Spleen (tissue), 11 donors: Measurements from ENCODE around the gene RAD52. TPM values are rescaled to one million over a fixed set of nuclear protein-coding genes. Genes with fewer than 3 reads are reported as not detected.
A peak's percentile ranks its signal among the peaks of the same experiment; 100 is the strongest.

Experiments used
- DNase-seq: peaks from one replicate; pipeline ENCODE4 v3.0.0-alpha.2; 2020
- H3K27ac ChIP-seq, 8 donors: fragments of 200-600 bp; sonication (generic) in 7 of 8; 1 replicate in 4 of 8; 2 replicates in 4 of 8; pipeline versions ENCODE4 v1.5.0 to v1.8.0; 2016 to 2021; ENCODE audit warnings: inconsistent platforms in 4 of 8, mild to moderate bottlenecking in 4 of 8, moderate library complexity in 1 of 8
- H3K27me3 ChIP-seq, 7 donors: fragments of 200-600 bp; sonication (generic) in 6 of 7; replicated peaks in 1 of 7; 1 replicate in 4 of 7; 2 replicates in 3 of 7; pipeline versions ENCODE4 v1.5.0 to v1.8.0; 2016 to 2021; ENCODE audit warnings: inconsistent platforms in 3 of 7, mild to moderate bottlenecking in 1 of 7
- H3K36me3 ChIP-seq, 6 donors: fragments of 200-600 bp; sonication (generic) in 5 of 6; 1 replicate in 4 of 6; 2 replicates in 2 of 6; pipeline versions ENCODE4 v1.5.0 to v1.8.0; 2016 to 2021; ENCODE audit warnings: inconsistent platforms in 2 of 6
- H3K4me1 ChIP-seq, 6 donors: fragments of 200-600 bp; sonication (generic) in 5 of 6; 1 replicate in 3 of 6; 2 replicates in 3 of 6; pipeline versions ENCODE4 v1.5.0 to v1.8.0; 2016 to 2021; ENCODE audit warnings: inconsistent platforms in 3 of 6
- H3K4me3 ChIP-seq, 8 donors: fragments of 200-600 bp; sonication (generic) in 7 of 8; 1 replicate in 4 of 8; 2 replicates in 4 of 8; pipeline versions ENCODE4 v1.5.0 to v1.8.0; 2016 to 2021; ENCODE audit warnings: inconsistent platforms in 4 of 8, mild to moderate bottlenecking in 4 of 8, moderate library complexity in 2 of 8
- H3K9me3 ChIP-seq, 8 donors: fragments of 200-600 bp; sonication (generic) in 7 of 8; 1 replicate in 4 of 8; 2 replicates in 4 of 8; pipeline versions ENCODE4 v1.5.0 to v1.8.0; 2016 to 2021; ENCODE audit warnings: inconsistent platforms in 4 of 8
- POLR2A ChIP-seq, 3 donors: fragments of 450-650 bp; IDR thresholded peaks; one replicate each; pipeline ENCODE4 v1.5.1; 2017; ENCODE audit warnings: antibody characterized with exemption in 3 of 3, mild to moderate bottlenecking in 1 of 3
- POLR2AphosphoS5 ChIP-seq, 3 donors: sonication (generic); formaldehyde crosslinking; IDR thresholded peaks; one replicate each; pipeline ENCODE4 v1.5.1; 2017; ENCODE audit warnings: antibody characterized with exemption in 3 of 3
- WGBS, 5 donors: extraction: QIAGEN DNeasy Blood & Tissue Kit in 3 of 5; methylation state at CpG; one replicate each; pipeline versions ENCODE4 v1.1.5 to v1.1.7; 2013 to 2018; 5-methylcytosine and 5-hydroxymethylcytosine counted together
- intact Hi-C: fragments of 100-400 bp; cut with DNase I; formaldehyde crosslinking; loops from one replicate; pipeline ENCODE4 v1.15.0; 2023; ENCODE audit warnings: low total_unique reads
- polyA plus RNA-seq, 3 donors: library from polyadenylated mRNA; stranded (reverse); fragments of 200-250 nt; gene quantifications; one replicate each; pipeline ENCODE4 v1.2.1, GENCODE V29; 2013
- total RNA-seq, 7 donors: library from RNA; depleted of rRNA in 3 of 7; stranded (reverse); fragments of >200 nt in 3 of 7; fragmentation: NEBNext Ultra II Directional in 4 of 7; extraction: Animal tissue kit (Norgen Biotek cat#: 25700) in 4 of 7; gene quantifications; one replicate each; pipeline versions ENCODE4 v1.1.0 to v1.2.1, GENCODE V29; 2016 to 2021
- TF ChIP-seq, protein P1 (sequence below), 11 experiments: fragments of 200-600 bp in 7 of 11; fragments of 450-650 bp in 4 of 11; sonication (generic) in 4 of 11; IDR thresholded peaks in 8 of 11; conservative IDR thresholded peaks in 3 of 11; 1 replicate in 7 of 11; 2 replicates in 4 of 11; pipeline versions ENCODE4 v1.4.0 to v1.8.0; 2016 to 2021; ENCODE audit warnings: antibody characterized with exemption in 11 of 11, inconsistent platforms in 4 of 11, mild to moderate bottlenecking in 1 of 11
- donor health status: healthy with polysubstance abuse.
- donor health status: DM: no; HTN: no; CAD: no; lungs with moderate emphysema.
- donor health status: DM: no; HTN: no; CAD: no.
- donor health status: Bipolar disorder and iron deficiency.
- donor health status: healthy.
- donor health status: DM: no; HTN: no; CAD: no.
- donor health status: DM: yes; HTN: yes; CAD: no.

The RAD52 gene
- total and polyA plus RNA-seq, 10 donors = 4.6 to 19.5 (median 13.2) TPM

DNA sequence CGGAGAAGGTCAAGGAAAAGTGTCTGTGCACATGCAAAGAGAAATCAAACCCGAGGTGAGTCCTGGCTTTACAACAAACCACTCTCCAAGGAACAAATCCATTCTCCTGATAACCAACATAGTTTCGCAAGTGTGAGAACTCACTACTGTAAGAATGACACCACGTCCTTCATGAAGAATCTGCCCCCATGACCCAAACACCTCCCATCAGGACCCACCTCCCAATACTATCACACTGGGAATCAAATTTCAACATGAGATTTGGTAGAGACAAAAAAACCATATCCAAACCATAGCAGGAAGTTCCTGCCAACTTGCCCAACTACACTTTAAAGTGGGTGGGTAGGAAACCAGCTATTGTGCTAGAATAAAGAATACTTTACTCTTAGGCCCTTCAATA lies 39.2 kb upstream of the RAD52 start:
- intact Hi-C loops = no loop called here
- Histone ChIP-seq H3K36me3 (no peaks in the 10 kb centered on the region), H3K4me3 (peak overlapping the region in 1 of 8 donors; percentile 9), H3K27ac (peak overlapping the region in 1 of 8 donors; percentile 12), H3K4me1 (peaks cover 18 to 45% (median 36%) of the 10 kb centered on the region in 6 donors), H3K9me3 (no peaks in the 10 kb centered on the region), H3K27me3 (no peaks in the 10 kb centered on the region)
- 64 to 78% (median 73%) methylated on average over 4 of the region's 4 CpGs for WGBS, 5 donors
- DNase-seq = no peak
- no peak for TF ChIP-seq POLR2A (IDR thresholded peaks at IDR 0.05)

DNA sequence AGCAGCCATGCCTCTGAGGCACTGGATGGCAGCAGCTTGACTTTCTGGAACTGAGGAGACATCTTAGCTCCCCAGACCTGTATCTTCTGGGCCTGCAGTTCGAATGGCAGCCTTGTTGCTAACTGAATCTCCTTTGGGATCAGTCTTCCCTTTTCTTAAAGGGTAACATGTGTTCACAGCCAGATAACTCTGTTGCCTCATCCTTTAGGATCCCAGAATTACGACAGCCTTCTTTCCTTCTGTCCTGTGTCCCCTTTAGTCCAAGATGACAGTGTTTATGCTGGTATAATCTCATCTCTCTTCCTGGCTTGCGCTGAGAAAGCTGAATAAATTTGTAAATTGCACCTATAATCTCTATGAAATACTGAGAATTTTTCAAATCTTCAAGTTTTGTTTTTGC lies 32.5 kb upstream of the RAD52 start:
- WGBS, 5 donors = 77 to 96% (median 89%) methylated on average over 3 of the region's 3 CpGs
- Histone ChIP-seq H3K4me1 (no peaks in the 10 kb centered on the region), H3K9me3 (no peaks in the 10 kb centered on the region), H3K4me3 (no peak overlapping the region), H3K27ac (no peak overlapping the region), H3K36me3 (no peaks in the 10 kb centered on the region), H3K27me3 (no peaks in the 10 kb centered on the region)
- no peak for DNase-seq
- TF ChIP-seq, protein P1, sequence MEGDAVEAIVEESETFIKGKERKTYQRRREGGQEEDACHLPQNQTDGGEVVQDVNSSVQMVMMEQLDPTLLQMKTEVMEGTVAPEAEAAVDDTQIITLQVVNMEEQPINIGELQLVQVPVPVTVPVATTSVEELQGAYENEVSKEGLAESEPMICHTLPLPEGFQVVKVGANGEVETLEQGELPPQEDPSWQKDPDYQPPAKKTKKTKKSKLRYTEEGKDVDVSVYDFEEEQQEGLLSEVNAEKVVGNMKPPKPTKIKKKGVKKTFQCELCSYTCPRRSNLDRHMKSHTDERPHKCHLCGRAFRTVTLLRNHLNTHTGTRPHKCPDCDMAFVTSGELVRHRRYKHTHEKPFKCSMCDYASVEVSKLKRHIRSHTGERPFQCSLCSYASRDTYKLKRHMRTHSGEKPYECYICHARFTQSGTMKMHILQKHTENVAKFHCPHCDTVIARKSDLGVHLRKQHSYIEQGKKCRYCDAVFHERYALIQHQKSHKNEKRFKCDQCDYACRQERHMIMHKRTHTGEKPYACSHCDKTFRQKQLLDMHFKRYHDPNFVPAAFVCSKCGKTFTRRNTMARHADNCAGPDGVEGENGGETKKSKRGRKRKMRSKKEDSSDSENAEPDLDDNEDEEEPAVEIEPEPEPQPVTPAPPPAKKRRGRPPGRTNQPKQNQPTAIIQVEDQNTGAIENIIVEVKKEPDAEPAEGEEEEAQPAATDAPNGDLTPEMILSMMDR (IDR thresholded peaks at IDR 0.05 in 8 of 11, conservative IDR thresholded peaks at IDR 0.05 in 3 of 11) = no peak
- TF ChIP-seq POLR2A (IDR thresholded peaks at IDR 0.05) = no peak
- TF ChIP-seq POLR2AphosphoS5 (IDR thresholded peaks at IDR 0.05) = no peak
- intact Hi-C loops = no loop called here

DNA sequence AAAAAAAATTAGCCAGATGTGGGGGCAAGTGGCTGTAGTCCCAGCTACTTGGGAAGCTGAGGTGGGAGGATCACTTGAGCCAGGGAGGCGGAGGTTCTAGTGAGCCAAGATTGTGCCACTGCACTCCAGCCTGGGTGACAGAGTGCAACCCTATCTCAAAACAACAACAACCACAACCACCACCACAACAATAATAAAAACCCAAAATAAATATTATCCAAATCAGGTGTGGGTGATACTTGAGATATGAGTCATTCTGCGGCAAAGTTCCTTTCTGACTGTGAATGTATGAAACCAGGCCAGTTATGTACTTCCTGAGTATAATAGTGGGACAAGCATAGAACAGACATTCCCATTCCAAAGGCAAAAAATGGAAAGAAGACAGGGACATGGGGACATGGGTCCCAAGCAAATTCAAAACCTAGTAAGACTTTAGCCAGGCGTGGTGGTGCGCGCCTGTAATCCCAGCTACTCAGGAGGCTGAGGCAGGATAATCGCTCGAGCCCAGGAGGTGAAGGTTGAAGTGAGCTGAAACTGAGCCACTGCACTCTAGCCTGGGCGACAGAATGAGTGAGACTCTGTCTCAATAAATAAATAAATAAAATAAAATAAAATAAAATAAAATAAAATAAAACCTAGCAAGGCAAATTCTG lies 31.8 kb upstream of the RAD52 start:
- WGBS, 5 donors = 87 to 96% (median 93%) methylated on average over 8 of the region's 8 CpGs
- intact Hi-C loops = no loop called here

DNA sequence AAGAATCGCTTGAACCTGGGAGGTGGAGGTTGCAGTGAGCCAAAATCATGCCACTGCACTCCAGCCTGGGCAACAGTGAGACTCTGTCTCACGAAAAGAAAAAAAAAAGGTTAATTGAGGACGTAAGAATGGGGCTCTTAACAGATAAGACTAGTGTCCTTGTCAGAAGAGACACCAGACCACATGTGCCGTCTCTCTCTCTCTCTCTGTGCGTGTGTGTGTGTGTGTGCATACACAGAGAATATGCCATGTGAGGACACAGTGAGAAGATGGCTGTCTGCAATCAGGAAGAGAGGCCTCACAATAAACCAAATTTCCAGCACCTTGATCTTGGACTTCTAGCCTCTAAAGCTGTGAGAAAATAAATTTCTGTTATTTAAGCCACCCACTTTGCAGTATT lies 29.9 kb upstream of the RAD52 start:
- TF ChIP-seq POLR2AphosphoS5 (IDR thresholded peaks at IDR 0.05) (no peak), POLR2A (IDR thresholded peaks at IDR 0.05) (no peak)
- TF ChIP-seq, protein P1 (IDR thresholded peaks at IDR 0.05 in 8 of 11, conservative IDR thresholded peaks at IDR 0.05 in 3 of 11) = no peak
- H3K9me3 ChIP-seq = no peaks in the 10 kb centered on the region
- DNase-seq = no peak
- H3K4me3 ChIP-seq = no peak overlapping the region
- no peak overlapping the region for H3K27ac ChIP-seq
- WGBS, 5 donors = 81 to 90% (median 87%) methylated on average over 5 of the region's 5 CpGs
- no peaks in the 10 kb centered on the region for H3K27me3 ChIP-seq
- no peaks in the 10 kb centered on the region for H3K4me1 ChIP-seq
- no peaks in the 10 kb centered on the region for H3K36me3 ChIP-seq
- intact Hi-C loops = no loop called here

More for the DNA sequence above, 31.8 kb upstream of the RAD52 start:
- H3K27me3 ChIP-seq = no peaks in the 10 kb centered on the region
- no peak for DNase-seq
- no peaks in the 10 kb centered on the region for H3K9me3 ChIP-seq
- TF ChIP-seq POLR2AphosphoS5 (IDR thresholded peaks at IDR 0.05) (no peak), POLR2A (IDR thresholded peaks at IDR 0.05) (no peak)
- TF ChIP-seq, protein P1 (IDR thresholded peaks at IDR 0.05 in 8 of 11, conservative IDR thresholded peaks at IDR 0.05 in 3 of 11) = no peak
- no peaks in the 10 kb centered on the region for H3K4me1 ChIP-seq
- no peak overlapping the region for H3K4me3 ChIP-seq
- no peaks in the 10 kb centered on the region for H3K36me3 ChIP-seq
- no peak overlapping the region for H3K27ac ChIP-seq
